ENCODE results near the gene MED20. TPM values are rescaled to one million over a fixed set of nuclear protein-coding genes. Genes with fewer than 3 reads are reported as not detected.
A peak's percentile ranks its signal among the peaks of the same experiment; 100 is the strongest.

Gene MED20
- total and polyA plus RNA-seq, 2 of the 8 experiments (the other 6 are each of a cell fraction or from before 2014, with no cell fraction given): 38.7 to 51.8 TPM

GRCh38 chr6:41896281-41896680, 24.7 kb downstream of the MED20 start:
- no peak for FAIRE-seq
- Histone ChIP-seq H2BK5ac (ENCODE audit: low read depth, low read length) (peak overlapping the region; percentile 18; the same call in 1 of the 2 replicates), H4K8ac (ENCODE audit: extremely low read depth, insufficient read depth, low read length) (no peak overlapping the region), H3K36me3 (ENCODE audit: control insufficient read depth in 2 of 4, insufficient read depth in 4 of 4, low read length in 3 of 4) (no peaks in the 10 kb centered on the region), H3K27ac (ENCODE audit: low read depth, low read length) (peak overlapping the region; percentile 83; the same call in 1 of the 2 replicates), H3K4me1 (replicated peaks in 1 of 4; ENCODE audit: control insufficient read depth in 3 of 4, insufficient read depth in 4 of 4, low read length in 3 of 4) (peaks cover 0 to 11% (median 4%) of the 10 kb centered on the region in 4 experiments; a peak in 4 of 7 replicates), H3K23me2 (ENCODE audit: low read depth, low read length) (peaks cover 14% of the 10 kb centered on the region), H3K4ac (replicated peaks; ENCODE audit: insufficient read length, low read depth, low read length) (no peak overlapping the region), H2BK20ac (ENCODE audit: low read length) (no peak overlapping the region; the same call in 1 of the 2 replicates), H3K9me3 (ENCODE audit: insufficient read depth in 2 of 2, low read depth in 1 of 2, low read length in 1 of 2) (no peaks in the 10 kb centered on the region), H4K91ac (replicated peaks; ENCODE audit: insufficient read length, low read length) (no peak overlapping the region), H2BK120ac (replicated peaks; ENCODE audit: low read depth, low read length) (no peak overlapping the region), H3K79me2 (ENCODE audit: control insufficient read depth in 1 of 2, insufficient read depth in 2 of 2, low read length in 2 of 2) (peaks cover 0 to 29% of the 10 kb centered on the region in 2 experiments; a peak in 3 of 4 replicates), H3K4me3 (ENCODE audit: extremely low read depth in 1 of 4, insufficient read depth in 2 of 4, low read depth in 3 of 4, low read length in 4 of 4) (peak overlapping the region; percentile 58 to 95 (median 81)), H3K56ac (replicated peaks; ENCODE audit: insufficient read length, low read depth, low read length) (no peak overlapping the region), H3K18ac (ENCODE audit: extremely low read depth, low read length) (no peak overlapping the region), H3K79me1 (ENCODE audit: low read depth, low read length) (no peaks in the 10 kb centered on the region), H3K23ac (ENCODE audit: insufficient read length) (no peak overlapping the region), H2BK12ac (ENCODE audit: low read depth, low read length) (no peak overlapping the region; the same call in 1 of the 2 replicates), H3K9ac (replicated peaks in 1 of 4; ENCODE audit: extremely low read depth in 1 of 4, low read depth in 3 of 4, low read length in 3 of 4) (peak overlapping the region; percentile 13 to 79 (median 76); a peak in 6 of 7 replicates), H3K27me3 (replicated peaks in 1 of 4; ENCODE audit: control insufficient read depth in 3 of 4, extremely low read depth in 1 of 4, insufficient read depth in 3 of 4, low read length in 3 of 4) (no peaks in the 10 kb centered on the region), H2AK5ac (ENCODE audit: low read depth, low read length) (no peak overlapping the region), H3K14ac (ENCODE audit: insufficient read length) (no peak overlapping the region), H4K5ac (ENCODE audit: insufficient read length, low read depth, low read length) (no peak overlapping the region), H4K20me1 (replicated peaks in 1 of 2; ENCODE audit: control insufficient read depth in 1 of 2, insufficient read depth in 2 of 2, low read length in 2 of 2) (peaks cover 0 to 1% of the 10 kb centered on the region in 2 experiments), H3K4me2 (ENCODE audit: insufficient read depth in 1 of 2, low read depth in 2 of 2, low read length in 2 of 2) (peak overlapping the region; percentile 93 to 100), H2AFZ (ENCODE audit: low read length) (no peak overlapping the region), H2BK15ac (ENCODE audit: low read length) (no peak overlapping the region)
- CTCF ChIA-PET (ENCODE audit: partially characterized antibody): interaction anchor here (0.6 to 2.0 kb wide), 9 partner anchors 9 to 652 kb away, joined by 3 to 13 read pairs (median 3); partner anchors contain the start of genes BYSL and MED20
- DNase-seq (ENCODE audit: low read depth in 1 of 2, low spot score in 2 of 2): no peak
- 52% methylated on average over 3 of the region's 3 CpGs; no CpG with 5 or more reads in 1 of the 2 experiments for WGBS, 2 experiments (ENCODE audit: extremely low coverage in 1 of 2, insufficient coverage in 1 of 2, insufficient read length in 1 of 2, insufficient replicate concordance in 2 of 2, low coverage in 1 of 2, low lambda C conversion rate in 2 of 2, missing lambda C conversion rate in 1 of 2)
- POLR2A ChIA-PET (ENCODE audit: partially characterized antibody): interaction anchor here (0.8 to 4.2 kb wide), 16 partner anchors 9 to 199 kb away, joined by 3 to 39 read pairs (median 4); partner anchors contain the start of genes BYSL, MED20, TAF8 and TOMM6
- TF ChIP-seq SRF (IDR thresholded peaks at IDR 0.05; ENCODE audit: low read depth, low read length): no peak
- no peak for TF ChIP-seq POLR2A (IDR thresholded peaks at IDR 0.05; ENCODE audit: control extremely low read depth in 1 of 2, low read depth in 2 of 2, low read length in 2 of 2)
- TF ChIP-seq EGR1 (IDR thresholded peaks at IDR 0.05; ENCODE audit: borderline replicate concordance, low read depth, low read length): no peak
- TF ChIP-seq CTBP2 (IDR thresholded peaks at IDR 0.05; ENCODE audit: borderline replicate concordance, insufficient read depth, insufficient read length, low read length): no peak
- TF ChIP-seq FOSL1 (IDR thresholded peaks at IDR 0.05; ENCODE audit: insufficient read depth, low read depth, low read length): no peak
- TF ChIP-seq SAP30 (IDR thresholded peaks at IDR 0.05; ENCODE audit: insufficient read depth, insufficient replicate concordance, low read length): no peak
- TF ChIP-seq YY1 (IDR thresholded peaks at IDR 0.05; ENCODE audit: low read depth, low read length): no peak
- TF ChIP-seq RNF2 (IDR thresholded peaks at IDR 0.05; ENCODE audit: borderline replicate concordance, low read depth, low read length, missing control alignments, poor library complexity, severe bottlenecking): no peak
- TF ChIP-seq NANOG (IDR thresholded peaks at IDR 0.05; ENCODE audit: insufficient read depth, low read depth, low read length, poor library complexity, severe bottlenecking): no peak
- no peak for TF ChIP-seq EZH2 (IDR thresholded peaks at IDR 0.05; ENCODE audit: low read depth, low read length, severe bottlenecking)
- TF ChIP-seq TBP (IDR thresholded peaks at IDR 0.05; ENCODE audit: low read depth, low read length): no peak
- TF ChIP-seq HDAC2 (IDR thresholded peaks at IDR 0.05; ENCODE audit: borderline replicate concordance in 1 of 2, low read depth in 2 of 2, low read length in 2 of 2): no peak
